C4-2B (cell line): ENCODE measurements around the gene AHRR.
"Not testable (repeated sequence)": the region's sequence is repeated elsewhere in the genome, so short reads cannot be mapped to it uniquely, and the experiment has no call there.

Experiments
- H3K27ac ChIP-seq: fragments of 450-650 bp; 2 replicates; pipeline ENCODE4 v1.5.1; 2017
- ZFX ChIP-seq: fragments of 450-650 bp; IDR thresholded peaks from 2 replicates; pipeline ENCODE4 v1.6.1; 2017
- TF ChIP-seq, protein P1 (sequence below): fragments of 450-650 bp; conservative IDR thresholded peaks from 2 replicates; pipeline ENCODE4 v1.5.1; 2017; ENCODE audit warnings: mild to moderate bottlenecking

AHRR gene

DNA sequence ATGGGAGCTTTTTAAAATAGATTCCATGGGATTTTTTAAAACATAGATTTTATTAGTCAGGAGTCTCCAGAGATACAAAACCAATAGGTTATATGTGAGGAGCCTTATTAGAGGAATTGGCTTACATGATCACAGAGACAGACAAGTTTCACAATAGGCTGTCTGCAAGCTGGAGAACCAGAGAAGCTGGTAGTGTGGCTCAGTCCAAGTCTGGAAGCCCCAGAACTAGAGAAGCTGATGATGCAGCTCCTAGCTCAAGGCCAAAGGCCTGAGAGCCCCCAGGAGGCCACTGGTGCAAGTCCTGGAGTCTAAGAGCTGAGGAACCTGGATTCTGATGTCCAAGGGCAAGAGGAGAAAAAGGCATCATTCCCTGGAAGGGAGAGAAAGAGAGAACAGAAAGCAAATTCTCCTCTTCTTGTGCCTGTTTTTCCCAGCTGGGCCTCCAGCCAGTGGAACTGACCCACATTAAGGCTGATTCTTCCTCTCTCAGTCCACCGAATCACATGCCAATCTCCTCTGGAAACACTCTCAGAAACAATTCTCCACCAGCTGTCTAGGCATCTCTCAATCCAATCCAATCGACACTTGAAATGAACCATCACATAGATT lies 59.3 kb downstream of the AHRR start:
- TF ChIP-seq, protein P1, sequence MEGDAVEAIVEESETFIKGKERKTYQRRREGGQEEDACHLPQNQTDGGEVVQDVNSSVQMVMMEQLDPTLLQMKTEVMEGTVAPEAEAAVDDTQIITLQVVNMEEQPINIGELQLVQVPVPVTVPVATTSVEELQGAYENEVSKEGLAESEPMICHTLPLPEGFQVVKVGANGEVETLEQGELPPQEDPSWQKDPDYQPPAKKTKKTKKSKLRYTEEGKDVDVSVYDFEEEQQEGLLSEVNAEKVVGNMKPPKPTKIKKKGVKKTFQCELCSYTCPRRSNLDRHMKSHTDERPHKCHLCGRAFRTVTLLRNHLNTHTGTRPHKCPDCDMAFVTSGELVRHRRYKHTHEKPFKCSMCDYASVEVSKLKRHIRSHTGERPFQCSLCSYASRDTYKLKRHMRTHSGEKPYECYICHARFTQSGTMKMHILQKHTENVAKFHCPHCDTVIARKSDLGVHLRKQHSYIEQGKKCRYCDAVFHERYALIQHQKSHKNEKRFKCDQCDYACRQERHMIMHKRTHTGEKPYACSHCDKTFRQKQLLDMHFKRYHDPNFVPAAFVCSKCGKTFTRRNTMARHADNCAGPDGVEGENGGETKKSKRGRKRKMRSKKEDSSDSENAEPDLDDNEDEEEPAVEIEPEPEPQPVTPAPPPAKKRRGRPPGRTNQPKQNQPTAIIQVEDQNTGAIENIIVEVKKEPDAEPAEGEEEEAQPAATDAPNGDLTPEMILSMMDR, result no peak
- TF ChIP-seq ZFX, result no peak
- no peak overlapping the region for H3K27ac ChIP-seq

DNA sequence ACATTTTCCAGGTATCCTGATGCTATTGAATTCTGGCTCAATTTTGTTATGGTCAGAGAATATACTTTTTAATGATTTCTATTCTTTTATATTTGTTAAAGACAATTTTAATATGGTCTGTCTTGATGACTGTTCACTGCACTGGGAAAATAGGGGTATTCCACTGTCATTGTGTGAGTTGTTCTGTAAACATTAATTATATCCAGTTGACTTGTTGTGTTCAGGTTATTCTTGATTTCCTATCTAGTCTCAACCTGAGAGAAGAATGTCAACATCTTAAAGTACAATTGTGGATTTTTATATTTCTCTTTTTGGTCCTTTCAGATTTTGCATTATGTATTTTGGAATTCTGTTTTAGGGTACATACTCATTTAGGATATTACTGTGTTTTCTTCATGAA lies 61.6 kb downstream of the AHRR start:
- no peak overlapping the region for H3K27ac ChIP-seq
- no peak for TF ChIP-seq ZFX
- TF ChIP-seq, protein P1, result no peak

- TF ChIP-seq, protein P1, result no peak
- no peak for TF ChIP-seq ZFX
- H3K27ac ChIP-seq, result no peak overlapping the region
Observed at GRCh38 chr5:383621-384020, 62.1 kb downstream of the AHRR start.

- H3K27ac ChIP-seq, result not testable (repeated sequence)
Observed at GRCh38 chr5:384576-384975, 63.1 kb downstream of the AHRR start.

GRCh38 chr5:385321-385720 lies 63.8 kb downstream of the AHRR start:
- TF ChIP-seq, protein P1, result no peak
- no peak for TF ChIP-seq ZFX
- no peak overlapping the region for H3K27ac ChIP-seq

DNA sequence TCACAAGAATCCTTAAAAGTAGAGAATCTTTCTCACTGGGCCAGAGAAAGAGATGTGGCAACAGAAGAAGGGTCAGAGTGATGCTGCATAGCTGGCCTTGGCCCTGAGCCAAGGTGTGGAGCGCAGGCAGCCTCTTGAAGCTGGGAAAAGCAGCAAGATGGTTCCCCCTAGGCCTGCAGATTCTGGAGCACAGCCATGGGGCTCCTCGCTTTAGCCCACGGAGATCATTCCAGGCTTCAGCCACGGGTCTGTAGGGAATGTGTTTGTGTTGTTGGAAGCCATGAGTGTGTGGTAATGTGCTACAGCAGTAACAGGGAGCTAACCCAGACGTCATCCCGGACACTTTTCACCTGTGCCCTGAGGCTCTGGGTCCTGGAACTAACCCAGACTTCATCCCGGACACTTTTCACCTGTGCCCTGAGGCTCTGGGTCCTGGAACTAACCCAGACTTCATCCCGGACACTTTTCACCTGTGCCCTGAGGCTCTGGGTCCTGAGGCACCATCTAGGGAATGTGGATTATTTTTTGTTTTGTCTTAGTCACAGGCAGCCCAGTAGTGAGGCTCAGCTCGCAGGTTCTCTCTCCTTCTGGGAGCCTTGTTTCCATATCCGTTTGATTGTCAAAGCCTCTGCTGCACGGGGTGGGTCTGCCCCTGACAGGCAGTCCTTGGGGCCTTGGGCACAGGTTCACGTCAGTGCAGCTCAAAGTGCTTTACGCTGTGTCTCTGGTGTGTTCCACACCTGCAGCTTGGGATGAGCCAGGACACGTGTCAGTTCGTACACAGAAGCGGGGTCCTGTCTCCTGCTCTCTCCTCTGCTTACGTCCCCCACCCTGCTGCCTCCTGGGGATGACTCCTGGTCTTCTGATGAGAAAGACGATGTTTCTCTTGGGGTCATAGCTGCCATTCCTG lies 65.2 kb downstream of the AHRR start:
- TF ChIP-seq ZFX, result no peak
- TF ChIP-seq, protein P1, result no peak
- no peak overlapping the region for H3K27ac ChIP-seq

DNA sequence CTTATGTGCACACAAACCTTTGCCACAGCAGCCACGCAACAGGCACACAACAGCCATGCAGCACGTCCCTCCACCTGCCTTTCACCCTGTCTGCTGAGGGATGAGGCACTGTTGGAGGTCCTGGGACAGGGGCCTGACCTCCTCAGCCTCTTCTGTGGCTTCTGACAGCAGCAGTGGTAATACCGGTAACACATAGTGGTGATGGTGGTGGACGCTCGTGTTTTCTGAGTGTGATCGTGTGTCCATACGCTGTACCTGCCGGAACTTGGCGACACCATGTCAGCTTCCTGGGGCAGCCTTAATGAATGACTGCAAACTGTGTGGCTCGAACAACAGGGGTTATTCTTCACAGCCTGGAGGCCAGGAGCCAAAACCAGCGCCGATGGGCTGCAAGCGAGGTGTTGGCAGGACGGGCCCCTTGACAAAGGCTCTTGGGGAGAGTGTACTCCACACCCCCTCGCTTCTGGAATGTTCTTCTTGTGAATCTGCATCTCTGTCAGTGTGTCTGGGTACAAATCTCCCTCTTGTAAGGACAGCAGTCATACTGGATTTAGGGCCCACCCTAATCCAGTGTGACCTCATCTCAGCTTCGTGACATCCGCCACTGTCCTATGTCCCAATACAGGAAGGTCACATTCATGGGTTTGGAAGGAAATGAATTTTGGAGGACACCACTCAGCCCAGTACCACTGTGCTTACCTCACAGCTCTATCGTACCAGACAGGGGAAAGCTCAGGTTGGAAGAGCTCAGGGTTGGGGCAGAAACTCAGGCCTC lies 66.2 kb downstream of the AHRR start:
- TF ChIP-seq, protein P1, result no peak
- TF ChIP-seq ZFX, result no peak
- no peak overlapping the region for H3K27ac ChIP-seq
